Activated CD8-positive, alpha-beta T cell treated with anti-CD3 and anti-CD28 coated beads for 36 hours (primary cell): Measurements from ENCODE around the gene SIAH2. TPM values are rescaled to one million over a fixed set of nuclear protein-coding genes. Genes with fewer than 3 reads are reported as not detected.

Experiments
- ATAC-seq: fragments of 200-7000 bp; cut with Tn5 transposase; one replicate; pipeline ENCODE4 v1.10.0; 2021; ENCODE audit warnings: mild to moderate bottlenecking, moderate library complexity
- CTCF ChIA-PET: fragments of 350-600 bp; sonication (Branson Sonifier 250); formaldehyde crosslinking; loops from one replicate; lab custom pipeline; 2021; ENCODE audit warnings: antibody characterized with exemption; lab: Charles Lee
- POLR2A ChIA-PET: fragments of 350-600 bp; sonication (Branson Sonifier 250); formaldehyde crosslinking; loops from one replicate; lab custom pipeline; 2021; ENCODE audit warnings: antibody characterized with exemption; lab: Charles Lee
- DNase-seq: peaks from one replicate; pipeline ENCODE4 v3.0.0-alpha.2; 2020
- H3K27ac Mint-ChIP-seq: one replicate; pipeline ENCODE4 v1.8.0; 2021; ENCODE audit warnings: mild to moderate bottlenecking, mixed read lengths
- H3K27me3 Mint-ChIP-seq: one replicate; pipeline ENCODE4 v1.8.0; 2021; ENCODE audit warnings: mixed read lengths
- H3K36me3 Mint-ChIP-seq: one replicate; pipeline ENCODE4 v1.8.0; 2021; ENCODE audit warnings: low read depth, mixed read lengths
- H3K4me1 Mint-ChIP-seq: one replicate; pipeline ENCODE4 v1.8.0; 2021; ENCODE audit warnings: low read depth, mixed read lengths
- H3K4me3 Mint-ChIP-seq: one replicate; pipeline ENCODE4 v1.8.0; 2021; ENCODE audit warnings: mild to moderate bottlenecking, moderate library complexity, mixed read lengths
- H3K9me3 Mint-ChIP-seq: one replicate; pipeline ENCODE4 v1.8.0; 2021; ENCODE audit warnings: mixed read lengths
- intact Hi-C: fragments of 100-400 bp; cut with micrococcal nuclease; formaldehyde crosslinking; loops from one replicate; pipeline ENCODE4 v1.10.0; 2022
- total RNA-seq, 2 experiments: library from RNA; stranded (reverse); gene quantifications; one replicate each; pipeline ENCODE4 v1.2.3, GENCODE V29; 2021
- TF ChIP-seq, protein P1 (sequence below): fragments of 200-600 bp; IDR thresholded peaks from one replicate; pipeline ENCODE4 v1.8.0; 2022; ENCODE audit warnings: antibody characterized with exemption, mild to moderate bottlenecking

The SIAH2 gene
- total RNA-seq, 2 experiments from 2014 or later: 90.3 to 91.1 TPM

DNA sequence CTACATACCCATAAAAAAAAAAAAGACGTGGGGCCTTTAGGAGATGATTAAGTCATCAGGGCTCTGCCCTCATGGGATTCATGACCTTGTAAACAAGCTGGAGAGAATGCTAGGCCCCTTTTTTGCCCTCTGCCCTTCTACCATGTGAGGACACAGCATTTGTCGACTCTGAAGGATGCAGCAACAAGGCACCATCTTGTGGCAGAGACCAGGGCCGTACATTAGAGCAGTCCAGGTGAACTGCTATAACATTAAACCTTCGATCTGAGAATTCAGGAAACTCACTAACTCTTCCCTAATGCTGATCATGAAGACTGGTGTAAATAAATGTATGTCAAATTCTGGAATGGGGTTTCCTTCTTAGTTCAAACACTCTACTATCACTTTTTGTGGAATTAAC, 30.7 kb upstream of the SIAH2 start:
- H3K4me1 Mint-ChIP-seq: peaks cover 10% of the 10 kb centered on the region
- TF ChIP-seq, protein P1, sequence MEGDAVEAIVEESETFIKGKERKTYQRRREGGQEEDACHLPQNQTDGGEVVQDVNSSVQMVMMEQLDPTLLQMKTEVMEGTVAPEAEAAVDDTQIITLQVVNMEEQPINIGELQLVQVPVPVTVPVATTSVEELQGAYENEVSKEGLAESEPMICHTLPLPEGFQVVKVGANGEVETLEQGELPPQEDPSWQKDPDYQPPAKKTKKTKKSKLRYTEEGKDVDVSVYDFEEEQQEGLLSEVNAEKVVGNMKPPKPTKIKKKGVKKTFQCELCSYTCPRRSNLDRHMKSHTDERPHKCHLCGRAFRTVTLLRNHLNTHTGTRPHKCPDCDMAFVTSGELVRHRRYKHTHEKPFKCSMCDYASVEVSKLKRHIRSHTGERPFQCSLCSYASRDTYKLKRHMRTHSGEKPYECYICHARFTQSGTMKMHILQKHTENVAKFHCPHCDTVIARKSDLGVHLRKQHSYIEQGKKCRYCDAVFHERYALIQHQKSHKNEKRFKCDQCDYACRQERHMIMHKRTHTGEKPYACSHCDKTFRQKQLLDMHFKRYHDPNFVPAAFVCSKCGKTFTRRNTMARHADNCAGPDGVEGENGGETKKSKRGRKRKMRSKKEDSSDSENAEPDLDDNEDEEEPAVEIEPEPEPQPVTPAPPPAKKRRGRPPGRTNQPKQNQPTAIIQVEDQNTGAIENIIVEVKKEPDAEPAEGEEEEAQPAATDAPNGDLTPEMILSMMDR: no peak
- no peak overlapping the region for H3K4me3 Mint-ChIP-seq
- no peak overlapping the region for H3K27ac Mint-ChIP-seq
- ATAC-seq: no peak
- ChIA-PET POLR2A (no interaction called here), CTCF (interaction anchor here (1.5 kb wide), 1 partner anchor 9 kb away, joined by 4 read pairs; no protein-coding TSS in a partner anchor)
- DNase-seq: no peak
- intact Hi-C loops: no loop called here
- peaks cover 11% of the 10 kb centered on the region for H3K27me3 Mint-ChIP-seq
- no peaks in the 10 kb centered on the region for H3K9me3 Mint-ChIP-seq
- H3K36me3 Mint-ChIP-seq: no peaks in the 10 kb centered on the region

DNA sequence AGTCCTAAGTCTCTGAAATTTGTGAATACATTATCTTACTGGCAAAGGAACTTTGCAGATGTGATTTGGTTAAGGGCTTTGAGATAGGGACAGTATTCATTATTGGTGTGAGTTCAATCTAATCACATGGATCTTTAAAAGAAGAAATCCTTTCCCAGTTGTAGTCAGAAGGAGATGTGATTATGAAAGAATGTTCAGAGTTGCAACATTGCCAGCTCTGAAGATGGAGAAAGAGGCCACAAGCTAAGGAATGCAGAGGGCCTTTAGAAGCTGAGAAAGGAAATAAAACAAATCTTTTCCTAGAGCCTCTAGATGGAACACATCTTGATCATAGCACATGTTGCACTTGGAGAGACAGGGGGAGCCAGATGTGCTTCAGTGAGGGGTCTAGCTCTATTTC, 27.7 kb upstream of the SIAH2 start:
- ATAC-seq: no peak
- H3K27me3 Mint-ChIP-seq: peaks cover 8% of the 10 kb centered on the region
- ChIA-PET POLR2A (interaction anchor here (1.0 to 1.1 kb wide), 2 partner anchors 25 to 86 kb away, joined by 3 to 4 read pairs; partner anchors contain the start of gene ERICH6), CTCF (interaction anchor here (0.8 to 2.2 kb wide), 10 partner anchors 11 to 355 kb away, joined by 3 to 13 read pairs (median 4); no protein-coding TSS in a partner anchor)
- intact Hi-C loops: no loop called here
- H3K9me3 Mint-ChIP-seq: no peaks in the 10 kb centered on the region
- TF ChIP-seq, protein P1: no peak
- H3K4me1 Mint-ChIP-seq: peaks cover 19% of the 10 kb centered on the region
- no peak for DNase-seq
- no peak overlapping the region for H3K4me3 Mint-ChIP-seq
- H3K36me3 Mint-ChIP-seq: no peaks in the 10 kb centered on the region
- H3K27ac Mint-ChIP-seq: no peak overlapping the region

DNA sequence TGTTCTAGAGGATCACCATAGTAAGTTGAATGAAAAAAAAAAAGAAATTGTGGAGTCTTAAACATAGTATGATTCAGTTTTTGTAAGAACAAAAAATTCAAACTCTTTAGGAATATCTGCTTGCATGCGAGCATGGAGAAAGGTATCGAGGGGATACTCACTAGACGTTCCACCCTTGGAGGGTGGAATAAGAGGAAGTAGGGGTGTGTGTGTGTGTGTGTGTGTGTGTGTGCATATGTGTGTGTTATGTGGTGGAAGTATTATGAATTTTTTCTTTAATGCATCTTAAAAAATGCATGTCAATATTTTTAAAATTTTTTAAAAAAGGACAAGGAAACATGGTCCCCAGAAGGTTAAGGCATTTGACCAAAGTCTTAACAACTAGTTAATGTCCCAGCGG, 26.5 kb upstream of the SIAH2 start:
- no peak for ATAC-seq

DNA sequence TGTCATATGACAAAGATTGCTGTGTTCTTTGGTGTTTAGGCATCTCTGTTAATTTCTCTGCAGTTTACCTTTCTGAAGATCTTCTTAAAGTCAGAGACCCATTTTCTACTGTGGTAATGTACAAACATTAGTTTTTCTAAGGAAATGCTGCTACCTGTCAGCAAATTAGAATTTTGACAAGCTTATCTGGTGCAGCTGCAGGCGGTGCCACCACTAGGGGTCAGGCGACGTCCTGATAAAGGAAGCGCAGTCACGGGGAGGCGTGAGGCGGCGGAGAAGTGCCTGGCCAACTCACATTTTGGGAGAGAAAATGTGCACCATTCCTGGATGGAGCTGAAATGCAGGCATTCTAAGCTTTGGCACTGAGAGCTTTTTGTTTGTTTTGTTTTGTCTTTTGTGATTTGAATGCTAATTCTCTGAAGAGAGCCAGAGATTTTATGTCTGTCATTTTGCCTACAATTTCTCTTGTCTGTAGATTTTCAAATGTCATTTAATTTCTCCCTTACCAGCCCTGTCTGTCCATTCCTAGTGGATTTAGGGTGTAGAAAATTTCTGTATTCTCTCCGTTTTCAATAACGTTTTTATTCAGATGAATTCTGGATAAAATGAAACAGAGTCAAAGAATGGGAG, 24.9 kb upstream of the SIAH2 start:
- ATAC-seq: peak; percentile 72
- intact Hi-C loops: loop anchor here (1.0 to 5.0 kb wide), 2 partner anchors 66 to 77 kb away; no protein-coding TSS in a partner anchor
- H3K4me1 Mint-ChIP-seq: peaks cover 41% of the 10 kb centered on the region
- H3K9me3 Mint-ChIP-seq: no peaks in the 10 kb centered on the region
- no peaks in the 10 kb centered on the region for H3K36me3 Mint-ChIP-seq
- TF ChIP-seq, protein P1: peak; percentile 95
- ChIA-PET CTCF (interaction anchor here (0.6 to 5.0 kb wide), 58 partner anchors 8 to 335 kb away, joined by 3 to 48 read pairs (median 4); partner anchors contain the start of genes ERICH6 and SIAH2), POLR2A (interaction anchor here (1.4 to 6.3 kb wide), 2 partner anchors 15 to 23 kb away, joined by 5 to 76 read pairs; partner anchors contain the start of gene SIAH2)
- H3K4me3 Mint-ChIP-seq: no peak overlapping the region
- DNase-seq: peak; percentile 93
- no peak overlapping the region for H3K27ac Mint-ChIP-seq
- H3K27me3 Mint-ChIP-seq: peaks cover 6% of the 10 kb centered on the region

More for the DNA sequence above, 26.5 kb upstream of the SIAH2 start:
- Mint-ChIP-seq H3K4me3 (no peak overlapping the region), H3K4me1 (peaks cover 27% of the 10 kb centered on the region), H3K36me3 (no peaks in the 10 kb centered on the region), H3K27me3 (peaks cover 6% of the 10 kb centered on the region), H3K27ac (no peak overlapping the region), H3K9me3 (no peaks in the 10 kb centered on the region)
- TF ChIP-seq, protein P1: no peak
- no peak for DNase-seq
- intact Hi-C loops: loop anchor here (5.0 kb wide), 1 partner anchor 67 kb away; no protein-coding TSS in a partner anchor
- ChIA-PET CTCF (interaction anchor here (1.2 to 5.0 kb wide), 6 partner anchors 14 to 356 kb away, joined by 3 to 48 read pairs (median 4); no protein-coding TSS in a partner anchor), POLR2A (interaction anchor here (1.1 kb wide), 1 partner anchor 85 kb away, joined by 3 read pairs; the partner anchor contains the start of gene ERICH6)

DNA sequence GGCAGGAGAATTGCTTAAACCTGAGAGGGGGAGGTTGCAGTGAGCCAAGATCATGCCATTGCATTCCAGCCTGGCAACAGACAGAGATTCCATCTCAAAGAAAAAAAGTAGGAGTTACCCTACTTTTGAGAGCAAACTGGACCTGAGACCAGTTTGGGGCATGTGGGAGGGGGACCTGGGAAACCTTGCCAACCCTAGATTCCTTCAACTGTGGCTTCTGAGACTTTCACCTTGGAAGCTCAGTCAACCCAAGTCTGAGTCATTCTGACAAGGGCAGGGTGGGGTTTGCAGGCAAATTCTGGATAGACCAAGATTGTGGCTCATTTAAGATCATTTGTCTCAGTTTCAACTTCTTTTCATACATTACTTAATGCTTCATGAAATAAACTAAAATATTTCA, 23.8 kb upstream of the SIAH2 start:
- CTCF ChIA-PET: interaction anchor here (1.1 to 5.0 kb wide), 16 partner anchors 9 to 115 kb away, joined by 3 to 48 read pairs (median 8); partner anchors contain the start of gene SIAH2
- Mint-ChIP-seq H3K4me1 (peaks cover 42% of the 10 kb centered on the region), H3K36me3 (no peaks in the 10 kb centered on the region), H3K27me3 (peaks cover 6% of the 10 kb centered on the region), H3K9me3 (no peaks in the 10 kb centered on the region), H3K4me3 (no peak overlapping the region), H3K27ac (peak overlapping the region; percentile 31)
- peak; percentile 45 for DNase-seq
- ATAC-seq: peak; percentile 49
- intact Hi-C loops: loop anchor here (1.0 to 5.0 kb wide), 2 partner anchors 64 to 79 kb away; no protein-coding TSS in a partner anchor
- POLR2A ChIA-PET: interaction anchor here (6.3 kb wide), 1 partner anchor 22 kb away, joined by 76 read pairs; the partner anchor contains the start of gene SIAH2
- TF ChIP-seq, protein P1: no peak
